Neural progenitor cell (in vitro differentiated cells): ENCODE data around the gene DCLRE1A.
"Not testable (repeated sequence)": the region's sequence is repeated elsewhere in the genome, so short reads cannot be mapped to it uniquely, and the experiment has no call there.

Source experiments
- CTCF ChIP-seq: fragments of 200-600 bp; sonication (generic); IDR thresholded peaks from 2 replicates; pipeline ENCODE4 v1.5.1; 2017; ENCODE audit warnings: antibody characterized with exemption, mild to moderate bottlenecking
- EZH2 ChIP-seq: fragments of 200-600 bp; sonication (generic); IDR thresholded peaks from 2 replicates; pipeline ENCODE4 v1.6.1; 2017; ENCODE audit warnings: antibody characterized with exemption, mild to moderate bottlenecking, moderate library complexity
- EZH2phosphoT487 ChIP-seq: fragments of 200-600 bp; sonication (generic); IDR thresholded peaks from 2 replicates; pipeline ENCODE4 v1.6.1; 2017; ENCODE audit warnings: antibody characterized with exemption

- TF ChIP-seq CTCF, EZH2, EZH2phosphoT487: not testable (repeated sequence)
Observed at GRCh38 chr10:113821306-113821705, 32.6 kb downstream of the DCLRE1A start.
